ENCODE results near the gene CDK5R1. TPM values are rescaled to one million over a fixed set of nuclear protein-coding genes. Genes with fewer than 3 reads are reported as not detected.
A peak's percentile ranks its signal among the peaks of the same experiment; 100 is the strongest.

CDK5R1 gene
- total and polyA plus RNA-seq, 2 donors (not counting 3 experiments of a cell fraction or from before 2014, with no cell fraction given): 1.6 to 3.9 TPM

DNA sequence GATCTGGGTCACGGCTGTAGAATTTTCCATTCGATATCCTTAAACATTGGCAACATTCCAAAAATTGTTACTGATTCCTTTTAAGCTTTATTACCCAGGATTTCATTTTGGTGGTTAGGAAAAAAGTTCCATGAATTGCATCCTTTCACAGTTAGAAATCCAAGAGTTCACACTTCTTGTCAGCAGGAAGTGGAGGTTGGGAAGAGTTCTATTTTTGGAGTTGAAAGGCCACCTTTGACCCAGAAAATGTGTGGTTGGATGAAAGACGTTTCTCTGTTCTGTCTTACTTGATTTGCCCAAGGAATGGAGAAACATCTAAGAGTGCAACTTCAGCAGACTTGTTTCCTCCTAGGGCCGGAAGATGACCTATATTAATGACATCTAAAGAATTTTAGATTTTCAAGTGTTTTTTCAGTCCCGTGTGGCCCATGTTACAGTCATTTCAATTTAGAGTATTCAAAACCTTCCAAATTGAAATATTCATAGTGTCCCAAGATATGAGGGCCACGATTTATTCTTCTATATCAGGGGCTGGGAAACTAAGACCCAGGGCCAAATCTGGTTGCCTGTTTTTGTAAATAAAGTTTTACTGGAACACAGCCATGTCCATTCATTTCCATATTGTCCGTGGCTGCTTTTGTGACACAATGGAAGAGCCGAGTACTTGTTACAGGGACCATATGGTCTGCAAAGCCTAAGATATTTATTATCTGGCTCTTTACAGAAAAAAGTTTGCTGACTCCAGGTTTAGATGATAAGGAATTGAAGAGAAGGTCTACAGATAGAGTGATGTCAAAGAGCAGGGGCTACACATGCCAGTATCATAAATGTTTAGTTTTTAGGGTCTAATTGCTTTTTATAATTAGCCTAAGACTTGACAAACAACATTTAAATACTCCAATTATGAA, 50.2 kb downstream of the CDK5R1 start:
- BruUV-seq (replicated peaks): no TSS peak
- H2AFZ ChIP-seq (ENCODE audit: low read depth, low read length): no peak overlapping the region
- dilution Hi-C loops (cut with MboI; ENCODE audit: extremely low pct_ligation_motif_present, low sequenced_read_pairs) (no loop called here), intact Hi-C loops (cut with micrococcal nuclease) (loop anchor here (1.0 kb wide), 2 partner anchors 14 to 17 kb away; no protein-coding TSS in a partner anchor)
- no peaks in the 10 kb centered on the region for H3K79me2 ChIP-seq (ENCODE audit: control insufficient read depth, insufficient read depth, low read length)
- POLR2A ChIA-PET: no interaction called here
- CTCF ChIA-PET: interaction anchor here (0.8 to 1.3 kb wide), 2 partner anchors 9 to 14 kb away, joined by 3 read pairs; no protein-coding TSS in a partner anchor
- H4K20me1 ChIP-seq (replicated peaks; ENCODE audit: control insufficient read depth, extremely low read depth, insufficient read depth, low read length): no peaks in the 10 kb centered on the region
- H3K36me3 ChIP-seq (ENCODE audit: control insufficient read depth in 2 of 2, extremely low read depth in 1 of 2, insufficient read depth in 2 of 2, low read length in 2 of 2): no peaks in the 10 kb centered on the region
- H3K4me2 ChIP-seq (ENCODE audit: insufficient read depth, low read length): peak overlapping the region; percentile 71
- no peak overlapping the region for H3K4me3 ChIP-seq (replicated peaks in 1 of 3; ENCODE audit: insufficient read depth in 1 of 3, low read depth in 1 of 3, low read length in 3 of 3)
- H3K9me3 ChIP-seq (replicated peaks; ENCODE audit: control insufficient read depth, insufficient read depth, low read length): no peaks in the 10 kb centered on the region
- H3K9ac ChIP-seq (replicated peaks; ENCODE audit: extremely low read depth, insufficient read depth, low read length): peak overlapping the region; percentile 24
- peaks cover 16% of the 10 kb centered on the region for H3K4me1 ChIP-seq (ENCODE audit: control insufficient read depth, extremely low read depth, insufficient read depth, low read length)
- no peaks in the 10 kb centered on the region for H3K9me1 ChIP-seq (replicated peaks; ENCODE audit: control insufficient read depth, extremely low read depth, insufficient read depth, low read length)
- FAIRE-seq (peak; percentile 68), DNase-seq (ENCODE audit: low read depth, low spot score) (peak; percentile 70)
- TF ChIP-seq EZH2 (IDR thresholded peaks at IDR 0.05; ENCODE audit: borderline replicate concordance, low read depth, low read length, severe bottlenecking): no peak
- TF ChIP-seq POLR2A (IDR thresholded peaks at IDR 0.05; ENCODE audit: low read depth, low read length): no peak
- no peak for TF ChIP-seq MAX (IDR thresholded peaks at IDR 0.05; ENCODE audit: insufficient read depth, insufficient read length)
- peak; percentile 45 for TF ChIP-seq JUN (IDR thresholded peaks at IDR 0.05; ENCODE audit: borderline replicate concordance, insufficient read depth, insufficient read length, low read depth)
- no peak for TF ChIP-seq MYC (IDR thresholded peaks at IDR 0.05; ENCODE audit: low read depth, low read length)
- TF ChIP-seq POLR2AphosphoS5 (IDR thresholded peaks at IDR 0.05; ENCODE audit: insufficient read depth, low read depth, low read length): peak; percentile 61
- no peak for TF ChIP-seq FOS (IDR thresholded peaks at IDR 0.05; ENCODE audit: borderline replicate concordance, insufficient read depth, low read length)
- TF ChIP-seq GATA2 (IDR thresholded peaks at IDR 0.05; ENCODE audit: insufficient read depth, insufficient read length, low read depth, low read length): no peak
- TF ChIP-seq, protein P1, sequence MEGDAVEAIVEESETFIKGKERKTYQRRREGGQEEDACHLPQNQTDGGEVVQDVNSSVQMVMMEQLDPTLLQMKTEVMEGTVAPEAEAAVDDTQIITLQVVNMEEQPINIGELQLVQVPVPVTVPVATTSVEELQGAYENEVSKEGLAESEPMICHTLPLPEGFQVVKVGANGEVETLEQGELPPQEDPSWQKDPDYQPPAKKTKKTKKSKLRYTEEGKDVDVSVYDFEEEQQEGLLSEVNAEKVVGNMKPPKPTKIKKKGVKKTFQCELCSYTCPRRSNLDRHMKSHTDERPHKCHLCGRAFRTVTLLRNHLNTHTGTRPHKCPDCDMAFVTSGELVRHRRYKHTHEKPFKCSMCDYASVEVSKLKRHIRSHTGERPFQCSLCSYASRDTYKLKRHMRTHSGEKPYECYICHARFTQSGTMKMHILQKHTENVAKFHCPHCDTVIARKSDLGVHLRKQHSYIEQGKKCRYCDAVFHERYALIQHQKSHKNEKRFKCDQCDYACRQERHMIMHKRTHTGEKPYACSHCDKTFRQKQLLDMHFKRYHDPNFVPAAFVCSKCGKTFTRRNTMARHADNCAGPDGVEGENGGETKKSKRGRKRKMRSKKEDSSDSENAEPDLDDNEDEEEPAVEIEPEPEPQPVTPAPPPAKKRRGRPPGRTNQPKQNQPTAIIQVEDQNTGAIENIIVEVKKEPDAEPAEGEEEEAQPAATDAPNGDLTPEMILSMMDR (IDR thresholded peaks at IDR 0.05; ENCODE audit: extremely low read depth in 1 of 2, insufficient read depth in 1 of 2, low read depth in 1 of 2, low read length in 2 of 2): no peak
- H3K27me3 ChIP-seq (ENCODE audit: control insufficient read depth in 2 of 2, insufficient read depth in 2 of 2, low read length in 2 of 2): no peaks in the 10 kb centered on the region
- H3K27ac ChIP-seq (ENCODE audit: insufficient read depth, low read depth, low read length): peak overlapping the region; percentile 53

Small RNAs within 50 kb of the gene (small RNA-seq; reads per million reads assigned to genes)
- gene RF00019 (ENCODE audit: insufficient read depth, insufficient read length, low read depth, low replicate concordance): not detected

Other genes with a start within 250 kb of the CDK5R1 start
- gene RHBDL3, start 221.2 kb upstream of the CDK5R1 start, total RNA-seq: 0.20 TPM in 1 of 2 replicates, not detected in the other
- gene RHBDL3, start 221.2 kb upstream of the CDK5R1 start, polyA plus RNA-seq: 0.08 and 0.11 TPM in 2 replicates
- 19.1 and 21.5 TPM in 2 replicates for gene C17orf75, start 144.8 kb upstream of the CDK5R1 start, total RNA-seq
- gene C17orf75, start 144.8 kb upstream of the CDK5R1 start, polyA plus RNA-seq: 6.3 and 8.8 TPM in 2 replicates
- gene ZNF207, start 136.8 kb upstream of the CDK5R1 start, total RNA-seq: 206 and 209 TPM in 2 replicates
- 231 and 245 TPM in 2 replicates for gene ZNF207, start 136.8 kb upstream of the CDK5R1 start, polyA plus RNA-seq
- 153 and 161 TPM in 2 replicates for gene PSMD11, start 42.5 kb upstream of the CDK5R1 start, total RNA-seq
- gene PSMD11, start 42.5 kb upstream of the CDK5R1 start, polyA plus RNA-seq: 56.4 and 59.4 TPM in 2 replicates

Data from endothelial cell of umbilical vein (primary cell).